Endothelial cell of umbilical vein (primary cell): Measurements from ENCODE around the gene TAS2R5. TPM values are rescaled to one million over a fixed set of nuclear protein-coding genes. Genes with fewer than 3 reads are reported as not detected.
"Not testable (repeated sequence)": the region's sequence is repeated elsewhere in the genome, so short reads cannot be mapped to it uniquely, and the experiment has no call there.

Experiments used
- BruUV-seq: library from RNA; stranded (reverse); fragments of 400-500 nt; replicated peaks from 2 replicates; lab custom pipeline; 2021; lab: Mats Ljungman, UMichigan
- CTCF ChIA-PET: fragments of 300-600, 350-600 bp; sonication (Branson Sonifier 250); formaldehyde crosslinking; loops from one replicate; lab custom pipeline; 2021; ENCODE audit warnings: antibody characterized with exemption, inconsistent platforms; lab: Charles Lee
- POLR2A ChIA-PET: fragments of 300-600, 350-600 bp; sonication (Branson Sonifier 250); formaldehyde crosslinking; loops from one replicate; lab custom pipeline; 2021; ENCODE audit warnings: antibody characterized with exemption, inconsistent platforms; lab: Charles Lee
- DNase-seq: peaks from one replicate; pipeline ENCODE4 v3.0.0-alpha.2; 2011; ENCODE audit warnings: low read depth, low spot score
- FAIRE-seq: peaks from 2 replicates; lab custom pipeline; 2011; peaks lifted over from hg19 to GRCh38; lab: Jason Lieb, UNC
- H2AFZ ChIP-seq: 2 replicates; pipeline ENCODE4 v1.6.0; 2012; ENCODE audit warnings: low read depth, low read length, control low read depth, inconsistent platforms
- H3K27ac ChIP-seq: 2 replicates; pipeline ENCODE4 v1.5.1; 2011; ENCODE audit warnings: low read depth, mild to moderate bottlenecking, control low read depth, low read length, moderate library complexity; ENCODE audit not compliant: insufficient read depth
- H3K27me3 ChIP-seq, 2 experiments: 2 replicates each; pipeline versions ENCODE4 v1.6.0 to v1.6.1; 2011; ENCODE audit warnings: low read length in 2 of 2, mixed read lengths in 1 of 2; ENCODE audit not compliant: control insufficient read depth in 2 of 2, insufficient read depth in 2 of 2
- H3K36me3 ChIP-seq, 2 experiments: 2 replicates in 1 of 2; 3 replicates in 1 of 2; pipeline ENCODE4 v1.5.1; 2011; ENCODE audit warnings: low read length in 2 of 2, mild to moderate bottlenecking in 1 of 2, moderate library complexity in 1 of 2; ENCODE audit not compliant: control insufficient read depth in 2 of 2, insufficient read depth in 2 of 2; ENCODE audit errors: extremely low read depth in 1 of 2
- H3K4me1 ChIP-seq: 3 replicates; pipeline ENCODE4 v1.5.1; 2011; ENCODE audit warnings: mild to moderate bottlenecking, low read length; ENCODE audit not compliant: control insufficient read depth, insufficient read depth; ENCODE audit errors: extremely low read depth
- H3K4me2 ChIP-seq: 2 replicates; pipeline ENCODE4 v1.6.1; 2011; ENCODE audit warnings: low read length, control low read depth, mixed read lengths; ENCODE audit not compliant: insufficient read depth
- H3K4me3 ChIP-seq, 3 experiments: fragments of 200-600 bp in 1 of 3; sonication (generic), shearing (Covaris generic) in 1 of 3; replicated peaks in 1 of 3; 2 replicates each; pipeline ENCODE4 v1.5.1; 2011 to 2016; ENCODE audit warnings: control low read depth in 3 of 3, low read length in 3 of 3, mild to moderate bottlenecking in 2 of 3, inconsistent platforms in 1 of 3, low read depth in 1 of 3, moderate library complexity in 1 of 3; ENCODE audit not compliant: insufficient read depth in 1 of 3
- H3K79me2 ChIP-seq: 2 replicates; pipeline ENCODE4 v1.6.0; 2012; ENCODE audit warnings: low read length, inconsistent platforms; ENCODE audit not compliant: control insufficient read depth, insufficient read depth
- H3K9ac ChIP-seq: replicated peaks from 2 replicates; pipeline ENCODE3; 2011; ENCODE audit warnings: low read length, control low read depth; ENCODE audit not compliant: insufficient read depth; ENCODE audit errors: extremely low read depth
- H3K9me1 ChIP-seq: replicated peaks from 3 replicates; pipeline ENCODE4 v1.6.0; 2011; ENCODE audit warnings: mild to moderate bottlenecking, low read length; ENCODE audit not compliant: control insufficient read depth, insufficient read depth; ENCODE audit errors: extremely low read depth
- H3K9me3 ChIP-seq: replicated peaks from 2 replicates; pipeline ENCODE4 v1.5.1; 2012; ENCODE audit warnings: low read length, inconsistent platforms; ENCODE audit not compliant: control insufficient read depth, insufficient read depth
- H4K20me1 ChIP-seq: replicated peaks from 2 replicates; pipeline ENCODE3; 2011; ENCODE audit warnings: mild to moderate bottlenecking, low read length; ENCODE audit not compliant: control insufficient read depth, insufficient read depth; ENCODE audit errors: extremely low read depth
- CTCF ChIP-seq, 2 donors: IDR thresholded peaks; 1 replicate in 1 of 2; 2 replicates in 1 of 2; pipeline ENCODE4 v1.5.1; 2011; ENCODE audit warnings: low read length in 2 of 2, mild to moderate bottlenecking in 2 of 2, moderate library complexity in 2 of 2, control low read depth in 1 of 2, inconsistent platforms in 1 of 2, low read depth in 1 of 2; ENCODE audit not compliant: insufficient read depth in 1 of 2; ENCODE audit errors: extremely low read depth in 1 of 2
- EZH2 ChIP-seq: IDR thresholded peaks from 2 replicates; pipeline ENCODE4 v1.6.1; 2012; ENCODE audit warnings: borderline replicate concordance, low read depth, mild to moderate bottlenecking, moderate library complexity, low read length, inconsistent platforms; ENCODE audit not compliant: severe bottlenecking
- FOS ChIP-seq: IDR thresholded peaks from 2 replicates; pipeline ENCODE4 v1.6.1; 2011; ENCODE audit warnings: mild to moderate bottlenecking, low read length, moderate library complexity, borderline replicate concordance; ENCODE audit not compliant: insufficient read depth
- GATA2 ChIP-seq: IDR thresholded peaks from 2 replicates; pipeline ENCODE4 v1.7.0; 2011; ENCODE audit warnings: low read depth, mild to moderate bottlenecking, moderate library complexity, mixed read lengths, low read length; ENCODE audit not compliant: insufficient read length, insufficient read depth
- JUN ChIP-seq: IDR thresholded peaks from 2 replicates; pipeline ENCODE4 v1.6.1; 2011; ENCODE audit warnings: borderline replicate concordance, low read depth; ENCODE audit not compliant: insufficient read length, insufficient read depth
- MYC ChIP-seq: IDR thresholded peaks from one replicate; pipeline ENCODE4 v1.6.1; 2011; ENCODE audit warnings: mild to moderate bottlenecking, low read depth, low read length
- POLR2A ChIP-seq: IDR thresholded peaks from 2 replicates; pipeline ENCODE4 v1.6.1; 2012; ENCODE audit warnings: low read depth, mild to moderate bottlenecking, control low read depth, low read length
- POLR2AphosphoS5 ChIP-seq: IDR thresholded peaks from 2 replicates; pipeline ENCODE4 v1.6.1; 2012; ENCODE audit warnings: low read depth, mild to moderate bottlenecking, control low read depth, low read length, moderate library complexity; ENCODE audit not compliant: insufficient read depth
- dilution Hi-C: fragments of 300-500 bp; cut with MboI; formaldehyde crosslinking; loops from one replicate; pipeline ENCODE4 v1.15.0; 2019; ENCODE audit warnings: low sequenced_read_pairs; ENCODE audit not compliant: extremely low pct_ligation_motif_present
- intact Hi-C: fragments of 100-400 bp; cut with micrococcal nuclease; formaldehyde crosslinking; loops from one replicate; pipeline ENCODE4 v1.10.0; 2022
- polyA plus RNA-seq, 4 experiments: library from polyadenylated mRNA; depleted of rRNA in 3 of 4; stranded (reverse) in 3 of 4; unstranded in 1 of 4; fragments of >200 nt; gene quantifications; 2 replicates each; pipeline versions ENCODE4 v1.2.1 to v1.2.3, GENCODE V29; 2011 to 2012; ENCODE audit warnings: missing spikeins in 1 of 4
- total RNA-seq: library from RNA; stranded (reverse); gene quantifications from 2 replicates; pipeline ENCODE4 v1.2.3, GENCODE V29; 2021
- TF ChIP-seq, protein P1 (sequence below): IDR thresholded peaks from 2 replicates; pipeline ENCODE4 v1.6.1; 2011; ENCODE audit not compliant: insufficient read depth, insufficient read length

Gene TAS2R5
- total and polyA plus RNA-seq, 2 donors (not counting 3 experiments of a cell fraction or from before 2014, with no cell fraction given): 1.6 to 2.0 TPM

- POLR2A ChIA-PET, dilution Hi-C loops: not testable (repeated sequence)
These were observed 19.9 kb upstream of the TAS2R5 start for GRCh38 chr7:141770083-141770583.

DNA sequence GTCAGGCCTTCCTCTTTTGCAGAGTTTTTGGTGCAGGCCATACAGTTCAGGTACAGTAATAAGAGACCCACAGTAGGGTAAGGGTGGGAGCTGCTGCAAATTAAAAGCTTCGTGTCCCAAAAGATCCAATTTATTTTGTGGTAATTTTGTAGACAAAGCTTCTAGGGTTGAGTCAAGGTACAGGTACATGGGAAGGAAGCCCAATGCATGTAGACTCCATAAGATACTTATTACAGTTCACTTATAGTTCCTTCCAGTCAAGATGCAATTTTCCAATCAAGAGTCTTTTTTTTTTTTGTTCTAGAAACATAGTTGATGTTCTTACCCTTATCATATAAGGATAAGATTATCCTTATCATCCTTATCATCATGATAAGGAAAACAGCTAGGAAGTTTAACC lies 13.6 kb upstream of the TAS2R5 start, which contains the start of gene TAS2R4:
TSS of gene TAS2R4 (plus strand) at position 301 of the 400 bp plus-strand sequence. CDS start 1,815 bp downstream, outside the sequence.
- H3K4me1 ChIP-seq: no peaks in the 10 kb centered on the region
- DNase-seq: no peak
- H3K27me3 ChIP-seq: no peaks in the 10 kb centered on the region
- no peaks in the 10 kb centered on the region for H4K20me1 ChIP-seq
- intact Hi-C loops (no loop called here), dilution Hi-C loops (no loop called here)
- H3K27ac ChIP-seq: no peak within 1 kb of the TSS
- FAIRE-seq: no peak
- no peaks in the 10 kb centered on the region for H3K9me1 ChIP-seq
- ChIA-PET CTCF (interaction anchor here (1.7 kb wide), 1 partner anchor 9 kb away, joined by 12 read pairs; no protein-coding TSS in a partner anchor), POLR2A (no interaction called here)
- TF ChIP-seq MYC: no peak
- TF ChIP-seq, protein P1, sequence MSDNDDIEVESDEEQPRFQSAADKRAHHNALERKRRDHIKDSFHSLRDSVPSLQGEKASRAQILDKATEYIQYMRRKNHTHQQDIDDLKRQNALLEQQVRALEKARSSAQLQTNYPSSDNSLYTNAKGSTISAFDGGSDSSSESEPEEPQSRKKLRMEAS: no peak
- TF ChIP-seq CTCF (IDR thresholded peaks at IDR 0.05; ENCODE audit: extremely low read depth in 1 of 2, insufficient read depth in 1 of 2, low read depth in 1 of 2, low read length in 2 of 2): no peak
- TF ChIP-seq EZH2: no peak
- TF ChIP-seq JUN: no peak
- TF ChIP-seq POLR2AphosphoS5: no peak
- no peak for TF ChIP-seq FOS
- TF ChIP-seq POLR2A: no peak
- TF ChIP-seq GATA2: no peak
- no peaks in the 10 kb centered on the region for H3K9me3 ChIP-seq
- H3K79me2 ChIP-seq: no peaks in the 10 kb centered on the region
- no peak within 1 kb of the TSS for H3K4me3 ChIP-seq
- H3K9ac ChIP-seq: no peak within 1 kb of the TSS
- no TSS peak for BruUV-seq
- peaks cover 0 to 3% of the 10 kb centered on the region in 2 experiments for H3K36me3 ChIP-seq
- no peak within 1 kb of the TSS for H2AFZ ChIP-seq
- H3K4me2 ChIP-seq: no peak within 1 kb of the TSS

More at GRCh38 chr7:141770083-141770583, 19.9 kb upstream of the TAS2R5 start:
- H3K9me1 ChIP-seq, H3K4me2 ChIP-seq, BruUV-seq, H3K36me3 ChIP-seq, H3K79me2 ChIP-seq, H3K9ac ChIP-seq, H3K27me3 ChIP-seq, DNase-seq, FAIRE-seq, H2AFZ ChIP-seq, H3K4me3 ChIP-seq, H3K27ac ChIP-seq, H3K4me1 ChIP-seq, intact Hi-C loops, H3K9me3 ChIP-seq, H4K20me1 ChIP-seq: not testable (repeated sequence)
- CTCF ChIA-PET: interaction anchor here (1.2 kb wide), 1 partner anchor 16 kb away, joined by 4 read pairs; no protein-coding TSS in a partner anchor
